HG02798 (cell line): ENCODE measurements around the gene PNPLA7.
"Not testable (repeated sequence)": the region's sequence is repeated elsewhere in the genome, so short reads cannot be mapped to it uniquely, and the experiment has no call there.

Experiments
- ATAC-seq: cut with Tn5 transposase; IDR thresholded peaks from one replicate; pipeline ENCODE4 v1.9.1; 2021; ENCODE audit warnings: mild to moderate bottlenecking; ENCODE audit not compliant: unreplicated experiment, poor library complexity

Gene PNPLA7

GRCh38 chr9:137454597-137455358, 95.4 kb downstream of the PNPLA7 start:
- ATAC-seq, result no peak

- ATAC-seq, result peak; percentile 29
Observed at GRCh38 chr9:137454145-137454596, 96.0 kb downstream of the PNPLA7 start.

- peak; percentile 48 for ATAC-seq
Observed at GRCh38 chr9:137453643-137454081, 96.5 kb downstream of the PNPLA7 start.

GRCh38 chr9:137452761-137453642, 97.2 kb downstream of the PNPLA7 start:
- ATAC-seq, result no peak

- ATAC-seq, result no peak
Observed at GRCh38 chr9:137452006-137452760, 98.0 kb downstream of the PNPLA7 start.

- not testable (repeated sequence) for ATAC-seq
Observed at GRCh38 chr9:137451264-137452005, 98.8 kb downstream of the PNPLA7 start.

- ATAC-seq, result not testable (repeated sequence)
Observed at GRCh38 chr9:137450539-137451222, 99.5 kb downstream of the PNPLA7 start.

GRCh38 chr9:137449931-137450538, 100.2 kb downstream of the PNPLA7 start:
- ATAC-seq, result no peak

- no peak for ATAC-seq
Observed at GRCh38 chr9:137449081-137449844, 100.9 kb downstream of the PNPLA7 start.

- no peak for ATAC-seq
Observed at GRCh38 chr9:137448602-137448962, 101.6 kb downstream of the PNPLA7 start.

- no peak for ATAC-seq
Observed at GRCh38 chr9:137447722-137448601, 102.2 kb downstream of the PNPLA7 start.

GRCh38 chr9:137446851-137447471, 103.2 kb downstream of the PNPLA7 start:
- ATAC-seq, result no peak

GRCh38 chr9:137445930-137446431, 104.2 kb downstream of the PNPLA7 start:
- ATAC-seq, result no peak

GRCh38 chr9:137445275-137445807, 104.9 kb downstream of the PNPLA7 start:
- ATAC-seq, result peak; percentile 66

- ATAC-seq, result no peak
Observed at GRCh38 chr9:137444106-137444790, 106.0 kb downstream of the PNPLA7 start.

GRCh38 chr9:137441935-137442321, 108.3 kb downstream of the PNPLA7 start:
- ATAC-seq, result no peak
